Stimulated activated CD4-positive, alpha-beta T cell treated with anti-CD3 and anti-CD28 coated beads, Interleukin-1b, Interleukin-23, amount 100 ng/mL, for 1 hour (primary cell): ENCODE measurements around the gene MAB21L4.
A peak's percentile ranks its signal among the peaks of the same experiment; 100 is the strongest.

ENCODE experiments used
- DNase-seq, 2 donors: peaks; one replicate each; pipeline ENCODE4 v3.0.0-alpha.2; 2020; ENCODE audit warnings: low read depth in 2 of 2

The MAB21L4 gene

DNA sequence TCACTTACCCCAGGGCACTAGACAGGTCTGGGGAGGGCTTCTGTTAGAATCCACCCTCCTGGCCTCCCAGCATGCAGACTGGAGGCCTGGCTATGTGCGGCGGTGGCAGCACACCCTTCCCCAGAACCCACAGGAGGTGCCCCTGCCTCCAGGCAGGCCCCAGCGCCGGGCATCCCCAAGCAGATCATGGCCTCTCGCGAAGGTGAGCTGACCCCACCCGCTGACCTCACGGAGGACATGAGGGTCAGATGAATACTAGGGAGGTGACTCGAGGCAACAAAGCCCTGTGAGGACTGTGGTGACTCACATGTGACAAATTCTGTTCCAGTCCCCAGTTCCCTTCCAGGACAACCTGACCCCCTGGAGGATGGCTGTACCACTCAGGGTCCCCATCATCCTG lies 1.9 kb downstream of the MAB21L4 start:
- no peak for DNase-seq

DNA sequence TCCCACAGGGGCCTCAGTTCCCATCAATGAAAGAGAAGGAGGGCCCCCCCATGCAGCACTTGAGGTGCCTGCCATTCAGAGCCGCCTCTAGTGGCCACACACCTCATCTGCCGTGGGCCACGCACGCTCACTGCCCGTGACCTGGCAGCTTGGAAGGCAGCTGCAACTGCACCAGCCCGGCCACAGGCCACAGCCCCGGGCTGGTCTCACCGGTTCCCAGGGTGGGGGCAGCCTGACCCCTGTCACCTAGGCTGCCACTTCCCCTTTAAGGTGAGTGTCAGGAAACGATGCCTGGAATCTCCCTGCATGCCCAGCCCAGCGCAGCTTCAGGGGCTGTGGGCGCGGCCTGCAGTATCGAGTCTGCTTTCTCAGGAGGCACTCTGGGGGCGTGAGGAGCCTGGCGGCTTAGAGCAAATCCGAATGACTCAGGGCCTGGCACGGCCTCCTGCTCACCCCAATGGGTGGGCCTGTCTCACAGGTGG lies 2.6 kb downstream of the MAB21L4 start:
- peak in 1 of 2 donors; percentile 34 for DNase-seq

DNA sequence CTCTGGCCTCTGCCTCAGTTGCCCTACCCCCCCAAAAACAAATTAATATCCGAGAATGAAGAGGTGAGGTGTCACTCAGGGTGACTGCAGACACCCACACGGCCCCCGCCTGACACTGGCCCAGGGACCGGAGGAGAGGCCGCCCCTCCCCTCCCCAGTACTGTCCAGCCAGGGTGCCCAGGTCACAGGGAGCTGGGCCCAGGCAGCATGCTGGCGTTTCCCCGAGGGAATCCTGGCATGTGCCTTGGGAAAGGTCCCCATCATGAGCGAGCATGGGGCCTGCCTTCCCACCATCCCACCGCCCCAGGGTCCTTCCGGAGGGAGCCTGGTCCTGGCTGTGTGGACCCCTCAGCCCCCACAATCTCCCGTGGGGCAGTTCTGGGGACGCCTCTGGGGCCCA lies 3.0 kb downstream of the MAB21L4 start:
- no peak for DNase-seq

DNA sequence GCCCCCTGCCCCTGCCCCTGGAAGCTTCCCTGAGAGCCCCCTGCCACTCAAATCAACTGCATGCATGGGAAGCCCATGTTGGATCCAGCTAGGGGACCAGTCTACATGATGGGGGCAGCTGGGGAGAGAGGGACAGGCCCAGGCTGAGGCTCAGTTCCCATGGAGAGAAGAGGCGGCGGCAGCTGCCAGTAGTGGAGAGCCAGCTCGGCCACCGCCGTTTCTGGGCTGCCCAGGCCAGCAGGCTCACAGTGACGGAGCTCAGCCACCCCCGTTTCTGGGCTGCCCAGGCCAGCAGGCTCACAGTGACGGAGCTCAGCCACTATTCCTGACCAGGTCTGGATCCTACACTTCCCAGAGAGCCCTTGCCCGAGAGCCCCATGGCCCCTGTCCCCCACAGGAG lies 3.6 kb downstream of the MAB21L4 start:
- DNase-seq, result no peak

DNA sequence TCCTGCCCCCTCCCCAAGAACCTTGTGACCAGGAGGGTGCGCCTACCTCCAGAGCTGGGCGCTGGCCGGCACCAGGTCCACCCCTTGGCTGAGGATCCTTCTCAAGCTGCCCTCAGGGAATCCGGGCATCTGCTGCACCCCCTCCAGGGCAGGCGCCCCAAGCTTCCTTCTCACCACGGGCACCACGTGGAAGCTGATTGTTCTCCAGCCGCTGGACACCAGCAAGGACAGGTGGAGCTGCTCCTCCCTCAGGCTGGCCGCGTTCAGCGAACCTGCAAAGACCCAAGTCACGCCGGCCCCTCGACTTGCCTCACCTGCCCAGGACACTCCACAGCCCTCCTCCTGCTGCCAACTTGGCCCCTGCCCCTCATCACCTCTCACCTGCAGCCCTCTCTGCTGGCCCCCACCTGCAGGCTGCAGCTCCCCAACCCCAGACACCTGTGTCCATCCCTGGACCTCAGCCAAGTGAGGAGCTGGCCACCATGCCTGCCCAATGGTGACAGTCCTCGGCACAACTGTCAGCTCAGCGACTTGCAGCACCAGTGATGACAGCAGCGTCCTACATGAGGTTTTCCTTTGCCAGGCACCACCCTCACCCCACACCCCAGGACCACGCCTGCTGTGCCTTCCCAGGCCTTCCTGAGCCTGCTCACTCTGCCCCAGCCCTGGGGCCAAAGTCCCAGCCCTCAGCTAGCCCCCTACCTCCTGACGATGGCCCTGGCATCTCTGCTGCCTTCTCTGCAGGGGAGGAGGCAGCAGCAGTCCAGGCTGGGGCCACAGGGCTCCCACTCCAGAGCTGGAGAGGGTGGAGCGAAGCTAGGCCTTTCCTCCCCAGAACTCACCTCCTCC lies 4.2 kb downstream of the MAB21L4 start:
- DNase-seq, result no peak

DNA sequence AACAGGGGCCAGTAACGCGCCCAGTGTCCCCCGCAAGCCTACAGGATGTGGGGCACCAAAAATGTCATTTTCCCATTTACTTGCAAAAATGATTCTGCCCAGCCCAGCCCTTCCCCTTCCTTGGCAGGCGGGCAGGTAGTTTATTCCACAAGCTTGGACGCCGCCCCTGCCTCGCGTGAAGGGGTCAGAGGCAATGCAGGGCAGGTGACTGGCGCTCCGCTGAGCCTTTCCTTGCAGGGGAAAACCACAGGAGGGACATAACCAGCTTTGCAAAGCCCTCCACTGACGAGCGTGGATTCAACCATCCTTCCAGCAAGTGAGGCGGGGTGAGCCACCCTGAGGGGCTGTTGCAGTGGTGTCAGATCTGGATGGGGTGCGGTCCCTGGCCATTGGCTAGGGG lies 5.3 kb downstream of the MAB21L4 start:
- DNase-seq, result no peak

DNA sequence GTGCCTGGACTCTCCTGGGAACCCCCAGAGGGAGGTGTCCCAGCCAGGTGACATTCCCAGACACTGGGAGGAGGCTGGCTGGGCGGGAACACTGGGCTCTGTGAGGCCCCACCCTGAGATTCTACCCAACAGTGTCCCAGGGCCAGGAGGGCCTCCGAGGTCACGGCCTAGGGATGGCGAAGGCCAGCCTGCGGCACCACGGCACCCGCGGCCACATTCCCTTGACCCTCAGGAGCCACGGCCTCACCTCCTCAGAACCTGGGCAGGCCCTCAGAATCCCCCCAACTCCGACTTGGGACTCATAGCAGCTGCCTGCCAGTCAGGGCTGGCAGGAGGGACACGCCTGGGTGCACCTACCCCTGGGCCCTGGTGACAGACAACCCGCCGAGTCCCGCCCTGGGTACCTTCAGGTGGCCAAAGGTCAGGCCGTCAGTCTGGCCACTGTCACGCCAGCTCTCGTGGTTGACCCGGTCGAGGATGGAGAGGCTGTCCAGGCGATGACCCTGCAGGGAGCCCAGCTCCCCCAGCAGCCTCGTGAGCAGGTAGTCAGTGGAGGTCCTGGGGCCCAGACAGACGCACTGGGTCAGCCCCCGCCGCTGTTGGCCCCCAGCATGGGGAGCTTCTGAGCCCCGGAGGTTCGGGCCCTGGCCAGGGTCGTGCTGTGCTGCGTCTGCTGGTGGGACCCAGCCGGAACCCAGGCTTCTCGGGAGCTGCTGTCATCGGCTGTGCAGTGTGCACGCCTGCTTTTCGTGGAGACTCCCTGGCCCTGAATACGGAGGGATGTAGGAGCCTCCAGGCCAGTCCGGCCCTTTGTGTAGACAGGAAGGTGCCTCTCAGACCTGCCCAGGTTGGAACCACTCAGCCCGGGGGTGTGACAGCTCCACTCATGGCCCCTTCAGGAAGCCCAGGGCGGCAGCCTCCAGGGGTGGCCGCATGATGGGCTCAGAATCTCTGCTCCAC lies 6.1 kb downstream of the MAB21L4 start:
- no peak for DNase-seq

DNA sequence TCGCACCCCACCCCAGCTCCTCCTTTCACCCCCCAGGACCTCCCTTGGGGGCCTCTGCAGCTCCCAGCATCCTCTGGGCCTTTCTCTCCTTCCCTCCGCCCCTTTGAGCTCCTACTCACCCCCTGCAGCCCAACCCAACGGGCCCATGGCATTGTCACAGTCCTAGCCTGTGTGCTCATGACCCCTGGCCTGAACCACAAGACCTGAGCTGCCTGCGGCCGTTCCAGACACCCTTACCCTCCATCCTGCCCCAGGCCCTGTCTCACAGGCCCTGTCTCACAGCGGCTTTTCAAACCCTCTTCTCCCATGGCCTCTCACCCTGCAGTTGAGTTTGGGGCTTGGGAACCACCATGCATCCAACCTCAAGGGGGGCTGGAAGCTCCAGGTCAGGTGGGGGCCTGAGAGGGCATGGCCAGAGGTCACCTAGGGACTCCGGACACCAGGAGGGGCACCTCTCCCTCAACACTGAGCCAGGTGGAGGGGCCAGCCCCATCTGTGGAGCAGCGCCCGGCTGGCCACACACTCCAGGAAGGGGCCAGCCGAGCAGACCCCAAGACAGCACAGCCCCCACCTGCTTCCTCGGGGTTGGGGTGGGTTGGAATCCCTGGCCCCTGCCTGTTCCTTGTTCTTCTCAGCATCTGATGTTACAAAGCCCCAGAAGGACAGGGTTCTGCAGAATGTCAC lies 6.9 kb downstream of the MAB21L4 start:
- no peak for DNase-seq

DNA sequence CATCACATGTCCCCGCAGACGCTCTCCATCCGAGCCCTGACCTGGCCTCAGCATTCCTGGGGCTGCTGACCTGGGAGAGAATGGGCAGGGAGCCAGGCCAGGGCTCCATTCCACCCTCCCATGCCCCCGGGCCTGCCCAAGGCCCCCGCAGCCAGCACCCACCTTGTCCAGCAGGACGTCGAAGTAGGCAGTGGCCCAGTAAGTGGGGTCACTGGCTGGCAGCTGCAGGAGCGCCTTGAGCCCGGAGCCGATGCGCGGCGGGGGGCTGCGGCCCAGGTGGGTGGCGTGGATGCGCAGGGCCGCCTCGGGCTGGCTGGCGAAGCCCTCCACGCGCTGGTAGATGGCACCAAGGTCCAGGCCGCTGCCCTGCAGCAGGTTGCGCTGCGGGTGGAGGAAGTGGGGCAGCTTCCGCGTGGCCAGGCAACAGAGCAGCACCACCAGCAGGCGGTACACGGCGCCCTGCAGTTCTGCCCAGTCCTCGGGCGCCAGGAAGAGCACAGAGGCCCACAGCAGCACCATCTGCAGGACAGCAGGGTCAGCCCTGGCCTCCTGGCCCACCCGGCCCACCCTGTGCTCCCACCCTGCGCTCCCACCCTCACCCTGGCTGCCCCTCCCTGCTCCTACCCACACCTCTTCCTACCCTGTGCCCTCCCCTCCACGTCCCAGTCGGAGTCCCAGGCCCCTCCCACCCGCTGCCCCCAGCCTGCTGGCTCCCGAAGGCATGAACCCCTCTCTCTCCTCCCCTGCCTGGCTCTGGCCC lies 7.6 kb downstream of the MAB21L4 start:
- DNase-seq, result no peak

DNA sequence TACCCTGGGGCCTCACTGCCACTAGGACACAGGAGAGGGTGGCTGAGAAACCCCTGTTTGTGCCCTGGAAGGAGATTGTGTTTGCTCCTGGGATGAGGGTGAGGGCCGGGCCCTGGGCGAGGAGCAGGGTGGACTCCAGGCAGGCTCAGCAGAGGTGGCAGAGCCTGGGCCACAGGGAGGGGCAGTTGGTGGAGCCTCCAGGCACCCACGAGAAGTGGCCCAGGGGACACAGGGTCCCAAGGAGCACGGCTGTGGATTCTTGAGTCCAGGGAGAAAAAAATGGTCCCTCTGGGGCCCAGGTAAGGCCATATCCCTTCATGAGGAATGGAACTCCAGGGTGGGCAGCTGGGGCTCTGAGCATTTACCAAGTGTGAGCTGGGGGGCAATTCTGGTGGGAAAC lies 8.3 kb downstream of the MAB21L4 start:
- DNase-seq, result no peak

DNA sequence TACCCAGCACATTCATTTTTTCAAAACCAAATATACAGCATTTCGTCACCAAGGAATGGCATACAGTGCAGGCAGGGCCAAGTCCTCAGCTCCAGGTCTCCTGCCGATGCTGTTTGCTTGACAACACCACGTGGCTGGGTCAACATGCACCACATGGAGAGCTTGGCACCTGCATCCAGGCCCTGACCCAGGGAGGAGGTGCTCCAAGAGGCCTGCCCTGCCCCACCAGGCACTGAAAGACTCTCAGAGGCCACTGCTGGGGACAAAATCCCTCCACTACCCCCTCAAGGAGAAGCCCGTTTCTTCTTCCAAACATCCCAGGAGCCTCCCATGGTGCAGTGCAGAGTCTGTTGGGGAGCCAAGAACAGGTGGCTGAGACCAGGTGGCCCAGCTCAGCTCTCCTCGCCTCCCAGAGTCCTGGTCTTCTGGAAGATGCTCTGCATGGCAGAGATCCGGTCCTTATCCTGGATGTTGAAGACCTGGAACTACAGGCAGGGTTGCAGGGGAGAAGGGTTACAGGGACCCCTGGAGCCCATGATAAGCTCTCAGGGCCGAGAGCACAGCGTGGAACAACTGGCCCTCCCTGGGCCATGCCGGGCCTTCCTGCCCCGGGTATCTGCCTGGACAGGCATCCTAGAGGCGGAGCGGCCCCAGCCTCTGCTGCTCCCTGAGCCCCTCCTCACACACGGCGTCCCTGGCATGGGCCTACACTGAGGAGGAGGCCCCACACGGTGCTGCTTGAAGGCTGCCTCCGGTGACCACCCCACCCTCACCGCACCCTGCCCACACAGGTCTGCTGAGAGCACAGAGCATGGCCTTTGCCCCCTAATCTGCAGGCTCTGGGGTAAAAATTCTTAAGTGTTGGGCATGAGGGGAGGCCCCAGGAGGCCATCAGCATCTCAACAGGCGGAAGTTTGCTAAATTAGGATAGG lies 9.0 kb downstream of the MAB21L4 start:
- no peak for DNase-seq

DNA sequence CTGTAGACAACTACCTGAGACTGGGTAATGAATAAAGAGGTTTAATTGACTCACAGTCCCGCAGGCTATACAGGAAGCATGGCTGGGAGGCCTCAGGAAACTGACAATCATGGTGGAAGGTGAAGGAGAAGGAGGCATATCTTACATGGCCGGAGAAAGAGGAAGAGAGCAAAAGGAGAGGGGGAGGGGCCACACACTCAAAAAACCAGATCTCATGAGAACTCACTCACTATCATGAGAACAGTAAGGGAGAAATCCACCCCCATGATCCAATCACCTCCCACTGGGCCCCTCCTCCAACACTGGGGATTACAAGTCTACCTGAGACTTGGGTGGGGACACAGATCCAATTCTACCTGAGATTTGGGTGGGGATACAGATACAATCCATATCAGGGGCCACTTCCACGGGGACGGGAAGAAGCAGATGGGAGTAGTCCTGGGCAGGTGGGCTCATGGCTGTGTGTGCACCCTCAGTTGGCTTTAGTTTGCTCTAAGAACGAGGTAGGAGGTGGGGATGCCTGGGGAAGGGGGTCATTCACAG lies 9.9 kb downstream of the MAB21L4 start:
- DNase-seq, result no peak

DNA sequence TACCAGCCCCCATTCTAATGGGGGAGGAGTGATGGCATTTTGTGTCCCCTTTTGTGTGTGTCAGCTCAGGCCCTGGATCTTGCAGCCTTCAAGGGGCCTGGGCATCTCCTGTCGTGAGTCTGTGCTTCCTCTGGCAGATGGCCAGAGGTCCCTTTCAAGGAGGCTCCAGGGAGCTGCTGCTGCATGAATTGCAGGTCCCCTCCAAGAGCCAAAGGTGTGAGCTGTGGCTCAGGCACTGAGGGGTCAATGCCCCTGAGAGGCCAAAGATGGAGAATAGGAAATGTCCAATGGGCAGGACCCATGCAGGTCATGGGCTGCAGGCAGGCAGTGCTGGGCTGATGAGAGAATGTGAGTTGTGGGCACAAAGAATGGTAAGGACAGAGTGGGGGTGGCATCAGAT lies 10.4 kb downstream of the MAB21L4 start:
- DNase-seq, result no peak

DNA sequence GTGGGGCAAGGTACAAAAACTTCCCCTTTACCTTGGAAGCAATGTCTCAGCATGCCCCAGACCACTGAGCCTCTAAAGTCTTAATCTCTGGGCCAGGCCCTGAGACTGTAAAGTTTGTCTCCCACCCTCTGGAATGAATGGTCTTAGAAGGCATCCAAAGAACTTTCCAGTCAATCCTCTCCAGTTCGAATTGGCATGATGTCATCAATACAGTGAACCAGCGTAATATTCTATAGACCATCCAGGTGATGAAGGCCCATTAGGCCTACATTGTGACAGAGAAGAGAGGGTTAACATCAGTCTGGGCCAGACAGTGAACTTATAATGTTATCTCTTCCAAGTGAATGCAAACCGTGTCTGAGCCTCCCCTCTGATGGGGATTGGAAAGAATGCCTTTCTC lies 11.2 kb downstream of the MAB21L4 start:
- no peak for DNase-seq

DNA sequence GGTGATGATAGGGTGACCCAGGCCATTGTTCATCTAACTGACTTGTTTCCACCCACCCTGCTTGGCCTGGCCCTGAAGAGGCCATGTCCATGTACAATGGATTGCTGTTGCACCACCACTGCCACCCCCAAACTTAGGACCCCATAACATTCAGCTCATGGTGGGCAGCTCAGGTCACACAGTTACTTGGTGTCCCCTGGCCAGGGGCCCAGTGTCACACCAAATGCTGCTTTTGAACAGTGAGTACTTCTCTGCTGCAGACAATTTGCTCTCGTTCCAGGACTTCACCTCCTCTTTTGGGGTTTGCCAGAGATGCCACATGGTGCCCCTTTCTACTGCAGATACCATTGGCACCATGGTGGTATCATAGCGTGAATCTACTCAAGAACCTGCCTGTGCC lies 11.7 kb downstream of the MAB21L4 start:
- DNase-seq, result no peak

DNA sequence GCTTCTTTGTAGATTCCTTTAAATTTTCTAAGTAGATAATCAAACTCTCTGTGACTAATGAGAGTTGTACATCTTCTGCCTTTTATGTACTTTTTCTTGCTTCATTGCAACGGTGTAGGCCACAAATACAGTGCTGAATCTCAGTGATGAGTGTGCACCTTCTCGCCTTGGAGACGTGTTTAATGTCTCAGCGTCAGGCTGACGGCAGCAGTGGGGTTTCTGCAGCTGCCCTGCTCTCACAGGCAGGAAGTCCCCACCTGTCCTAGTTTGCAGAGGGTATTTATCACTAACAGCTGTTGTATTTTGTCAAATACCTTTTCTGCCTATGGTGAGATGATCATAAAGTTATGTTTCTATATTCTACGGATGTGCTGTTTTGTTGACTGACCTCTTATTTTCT lies 14.0 kb downstream of the MAB21L4 start:
- no peak for DNase-seq

DNA sequence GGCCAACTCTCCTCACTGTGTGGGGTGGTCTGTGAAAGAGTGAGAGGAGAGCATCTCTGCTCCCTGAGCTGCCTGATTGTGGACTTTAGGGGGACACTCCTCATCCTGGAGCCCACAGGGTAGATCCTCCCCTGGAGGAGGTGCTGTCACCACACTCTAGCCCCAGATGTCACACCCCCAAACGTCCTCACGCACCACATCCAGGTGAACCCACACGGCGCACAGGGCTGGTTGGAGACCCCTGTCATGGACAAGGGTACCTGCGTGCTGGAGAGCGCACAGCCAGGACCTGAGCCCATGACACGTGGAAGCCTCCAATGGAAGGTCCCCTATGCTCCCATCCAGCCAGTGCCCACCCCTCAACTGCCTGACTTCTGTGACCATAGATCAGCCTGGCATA lies 16.9 kb downstream of the MAB21L4 start:
- DNase-seq, result no peak

DNA sequence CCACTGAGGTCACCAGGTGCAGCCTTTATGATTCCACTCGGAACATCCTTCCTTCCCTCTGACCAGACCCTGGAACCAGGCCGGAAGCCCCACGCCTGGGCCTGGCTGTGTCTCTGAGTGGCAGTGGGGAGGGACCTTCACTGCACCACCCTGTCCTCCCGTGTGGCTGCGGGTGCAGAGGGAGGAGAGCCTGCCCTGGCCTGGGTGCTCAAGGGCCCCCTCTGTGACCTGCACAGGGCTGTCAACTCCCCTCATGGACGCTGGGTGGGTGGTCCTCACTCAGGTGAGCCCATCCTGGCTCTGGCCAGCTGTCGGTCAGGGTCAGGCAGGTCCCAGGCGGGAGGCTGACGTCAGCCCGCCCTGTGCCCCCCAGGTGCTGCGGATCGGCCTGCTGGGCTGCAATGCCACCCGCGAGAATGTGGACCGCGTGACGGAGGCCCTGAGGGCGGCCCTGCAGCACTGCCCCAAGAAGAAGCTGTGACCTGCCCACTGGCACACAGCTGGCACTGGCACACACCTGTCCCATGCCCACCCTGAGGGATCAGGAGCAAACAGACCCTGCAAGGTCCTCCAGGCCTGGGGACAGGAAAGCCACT lies 17.5 kb downstream of the MAB21L4 start:
- no peak for DNase-seq
